ENCODE data around the gene CLASP1.
"Not testable (repeated sequence)": the region's sequence is repeated elsewhere in the genome, so short reads cannot be mapped to it uniquely, and the experiment has no call there.

- not testable (repeated sequence) for TF ChIP-seq POLR2AphosphoS5 (IDR thresholded peaks at IDR 0.05; ENCODE audit: low read depth); CTCF (IDR thresholded peaks at IDR 0.05; ENCODE audit: insufficient read depth, low read length); SPI1 (IDR thresholded peaks at IDR 0.05; ENCODE audit: borderline replicate concordance, low read depth); GABPA (IDR thresholded peaks at IDR 0.05; ENCODE audit: low read depth)
- TF ChIP-seq, protein P1, sequence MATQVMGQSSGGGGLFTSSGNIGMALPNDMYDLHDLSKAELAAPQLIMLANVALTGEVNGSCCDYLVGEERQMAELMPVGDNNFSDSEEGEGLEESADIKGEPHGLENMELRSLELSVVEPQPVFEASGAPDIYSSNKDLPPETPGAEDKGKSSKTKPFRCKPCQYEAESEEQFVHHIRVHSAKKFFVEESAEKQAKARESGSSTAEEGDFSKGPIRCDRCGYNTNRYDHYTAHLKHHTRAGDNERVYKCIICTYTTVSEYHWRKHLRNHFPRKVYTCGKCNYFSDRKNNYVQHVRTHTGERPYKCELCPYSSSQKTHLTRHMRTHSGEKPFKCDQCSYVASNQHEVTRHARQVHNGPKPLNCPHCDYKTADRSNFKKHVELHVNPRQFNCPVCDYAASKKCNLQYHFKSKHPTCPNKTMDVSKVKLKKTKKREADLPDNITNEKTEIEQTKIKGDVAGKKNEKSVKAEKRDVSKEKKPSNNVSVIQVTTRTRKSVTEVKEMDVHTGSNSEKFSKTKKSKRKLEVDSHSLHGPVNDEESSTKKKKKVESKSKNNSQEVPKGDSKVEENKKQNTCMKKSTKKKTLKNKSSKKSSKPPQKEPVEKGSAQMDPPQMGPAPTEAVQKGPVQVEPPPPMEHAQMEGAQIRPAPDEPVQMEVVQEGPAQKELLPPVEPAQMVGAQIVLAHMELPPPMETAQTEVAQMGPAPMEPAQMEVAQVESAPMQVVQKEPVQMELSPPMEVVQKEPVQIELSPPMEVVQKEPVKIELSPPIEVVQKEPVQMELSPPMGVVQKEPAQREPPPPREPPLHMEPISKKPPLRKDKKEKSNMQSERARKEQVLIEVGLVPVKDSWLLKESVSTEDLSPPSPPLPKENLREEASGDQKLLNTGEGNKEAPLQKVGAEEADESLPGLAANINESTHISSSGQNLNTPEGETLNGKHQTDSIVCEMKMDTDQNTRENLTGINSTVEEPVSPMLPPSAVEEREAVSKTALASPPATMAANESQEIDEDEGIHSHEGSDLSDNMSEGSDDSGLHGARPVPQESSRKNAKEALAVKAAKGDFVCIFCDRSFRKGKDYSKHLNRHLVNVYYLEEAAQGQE (IDR thresholded peaks at IDR 0.05; ENCODE audit: insufficient replicate concordance, low read depth), result not testable (repeated sequence)
These were observed 274.7 kb downstream of the CLASP1 start for GRCh38 chr2:121374412-121375075.

All from HL-60 (cell line).